ENCODE results near the gene ADAMTS5.

- TF ChIP-seq CTCF (IDR thresholded peaks at IDR 0.05), result no peak
- no peak for TF ChIP-seq POLR2A (IDR thresholded peaks at IDR 0.05)
- TF ChIP-seq EP300 (IDR thresholded peaks at IDR 0.05), result no peak
Observed at GRCh38 chr21:26945916-26946675, 20.8 kb downstream of the ADAMTS5 start.

All from tibial nerve (tissue), 4 donors.